GM18870 (cell line): Measurements from ENCODE around the gene TBC1D8.
"Not testable (repeated sequence)": the region's sequence is repeated elsewhere in the genome, so short reads cannot be mapped to it uniquely, and the experiment has no call there.

Experiments used
- ATAC-seq: cut with Tn5 transposase; IDR thresholded peaks from one replicate; pipeline ENCODE4 v1.9.1; 2021; ENCODE audit warnings: moderate library complexity; ENCODE audit not compliant: unreplicated experiment

The TBC1D8 gene

DNA sequence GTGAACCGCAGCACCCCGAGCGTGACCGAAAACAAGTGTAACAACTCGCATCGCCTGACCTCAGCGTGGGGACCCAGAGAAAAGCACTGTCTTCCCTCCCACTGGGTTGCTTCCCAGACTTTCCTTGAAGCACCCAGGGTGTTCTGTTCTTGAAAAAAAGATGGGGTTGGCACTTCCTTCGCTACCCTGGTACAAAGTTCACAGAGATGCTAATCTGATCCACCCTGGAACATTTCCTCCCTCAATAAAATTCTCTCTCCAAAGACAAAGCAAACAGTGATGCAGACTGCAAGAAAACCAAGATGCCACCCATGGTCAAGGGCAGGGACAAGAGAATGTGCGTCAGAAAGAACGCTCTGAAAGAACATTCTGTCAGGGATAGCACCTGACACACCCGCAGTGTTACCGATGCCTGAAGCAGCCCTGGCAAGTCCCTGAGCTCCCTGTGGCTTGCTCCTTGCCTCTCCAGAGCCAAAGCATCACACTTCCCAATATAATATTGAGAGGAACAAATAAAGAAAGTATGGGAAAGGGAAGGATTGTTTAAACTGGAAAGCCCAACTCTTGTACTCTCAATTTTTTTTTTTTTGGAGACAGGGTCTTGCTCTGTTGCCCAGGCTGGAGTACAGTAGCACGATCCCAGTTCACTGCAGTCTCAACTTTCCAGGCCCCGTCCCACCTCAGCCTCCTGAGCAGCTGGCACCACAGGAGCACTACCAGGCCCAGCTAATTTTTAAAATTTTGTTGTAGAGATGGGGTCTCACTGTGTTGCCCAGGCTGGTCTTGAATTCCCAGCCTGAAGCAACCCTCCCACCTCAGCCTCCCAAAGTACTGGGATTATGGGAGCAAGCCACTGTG, 70.7 kb downstream of the TBC1D8 start:
- no peak for ATAC-seq

GRCh38 chr2:101076581-101076980, 74.6 kb downstream of the TBC1D8 start:
- ATAC-seq: no peak

GRCh38 chr2:101064868-101065549, 86.2 kb downstream of the TBC1D8 start:
- ATAC-seq: peak; percentile 66

DNA sequence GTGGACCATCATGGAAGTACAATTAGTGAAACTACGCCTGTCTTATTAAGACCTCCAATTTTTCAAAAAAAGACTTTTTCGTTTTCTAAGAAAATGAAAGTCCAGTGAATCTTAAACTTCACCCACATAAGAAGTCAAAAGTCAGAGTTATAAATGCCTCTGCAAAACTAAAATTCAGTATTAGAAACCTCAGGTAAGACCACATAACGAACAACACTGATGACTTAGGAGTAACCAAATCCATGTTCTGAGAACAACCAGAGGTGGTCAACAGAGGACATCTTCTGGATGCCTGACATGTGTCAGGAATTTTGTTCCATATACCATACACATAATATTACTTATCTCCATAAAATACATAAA, 86.7 kb downstream of the TBC1D8 start:
- ATAC-seq: no peak

DNA sequence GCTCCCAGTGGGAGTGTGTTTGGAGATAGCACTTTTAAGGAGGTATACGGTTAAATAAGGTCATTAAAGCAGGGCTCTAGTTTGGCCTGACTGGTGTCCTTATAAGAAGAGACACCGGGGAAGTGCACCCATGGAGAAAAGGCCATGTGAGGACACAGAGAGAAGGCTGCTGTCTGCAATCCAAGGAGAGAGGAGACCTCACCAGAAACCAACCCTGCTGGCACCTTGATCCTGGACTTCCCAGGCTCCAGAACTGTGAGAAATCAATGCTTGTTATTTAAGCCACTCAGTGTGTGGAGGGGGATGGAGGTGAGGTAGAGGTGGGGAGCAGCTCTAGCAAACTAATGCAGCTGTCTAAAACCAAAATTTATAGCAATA, 87.1 kb downstream of the TBC1D8 start:
- ATAC-seq: no peak

GRCh38 chr2:101063352-101064124, 87.6 kb downstream of the TBC1D8 start:
- no peak for ATAC-seq

DNA sequence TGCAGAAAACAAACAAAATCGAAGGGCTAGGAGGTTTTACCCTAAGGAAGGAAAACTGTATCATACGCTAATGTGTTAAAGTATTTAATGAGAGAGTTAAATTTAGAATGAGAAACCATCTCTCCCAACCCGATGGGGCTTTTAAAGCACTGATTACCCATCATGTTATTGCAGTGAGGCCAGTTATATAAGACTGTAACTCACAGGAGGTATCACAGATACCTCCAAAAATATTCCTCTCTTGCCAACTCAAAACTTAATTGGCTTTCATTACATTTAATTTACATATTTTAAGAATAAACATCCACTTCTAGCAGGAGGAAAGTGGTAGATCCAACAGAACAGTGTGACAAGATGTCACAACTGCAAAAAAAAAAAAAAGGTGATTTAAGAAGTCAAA, 92.8 kb downstream of the TBC1D8 start:
- ATAC-seq: no peak

- no peak for ATAC-seq
These were observed 93.9 kb downstream of the TBC1D8 start for GRCh38 chr2:101057051-101057933.

GRCh38 chr2:101053117-101053516, 98.1 kb downstream of the TBC1D8 start:
- ATAC-seq: no peak

DNA sequence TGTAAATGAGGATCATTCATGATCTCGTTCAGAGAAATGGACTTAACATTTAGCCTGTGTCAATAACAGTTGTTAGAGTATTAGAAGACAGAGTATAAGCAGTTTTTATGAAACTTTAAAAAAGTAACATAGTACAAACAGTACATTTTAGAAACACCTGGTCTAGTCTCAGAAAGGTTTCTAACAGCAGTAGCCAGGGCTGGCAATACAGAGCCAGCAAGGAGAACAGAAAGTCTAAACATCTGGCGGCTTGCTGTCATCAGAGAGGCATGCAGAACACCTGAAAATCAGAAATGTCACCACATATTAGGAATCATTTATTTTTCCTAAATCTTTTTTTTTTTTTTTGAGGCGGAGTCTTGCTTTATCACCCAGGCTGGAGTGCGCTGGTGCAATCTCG, 99.0 kb downstream of the TBC1D8 start:
- no peak for ATAC-seq

DNA sequence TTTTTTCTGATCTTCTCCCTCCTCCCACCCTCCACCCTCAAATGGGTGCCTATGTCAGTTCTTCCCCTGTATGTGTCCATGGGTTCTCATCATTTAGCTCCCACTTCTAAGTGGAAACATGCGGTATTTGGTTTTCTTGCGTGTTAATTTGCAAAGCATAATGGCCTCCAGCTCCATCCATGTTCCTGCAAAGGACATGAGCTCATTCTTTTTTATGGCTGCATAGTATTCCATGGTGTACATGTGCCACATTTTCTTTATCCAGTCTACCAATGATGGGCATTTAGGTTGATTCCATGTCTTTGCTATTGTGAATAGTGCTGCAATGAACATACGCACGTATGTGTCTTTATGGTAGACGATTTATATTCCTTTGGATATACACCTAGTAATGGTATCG, 100.3 kb downstream of the TBC1D8 start:
- ATAC-seq: not testable (repeated sequence)

GRCh38 chr2:101048756-101049155, 102.4 kb downstream of the TBC1D8 start:
- ATAC-seq: no peak

DNA sequence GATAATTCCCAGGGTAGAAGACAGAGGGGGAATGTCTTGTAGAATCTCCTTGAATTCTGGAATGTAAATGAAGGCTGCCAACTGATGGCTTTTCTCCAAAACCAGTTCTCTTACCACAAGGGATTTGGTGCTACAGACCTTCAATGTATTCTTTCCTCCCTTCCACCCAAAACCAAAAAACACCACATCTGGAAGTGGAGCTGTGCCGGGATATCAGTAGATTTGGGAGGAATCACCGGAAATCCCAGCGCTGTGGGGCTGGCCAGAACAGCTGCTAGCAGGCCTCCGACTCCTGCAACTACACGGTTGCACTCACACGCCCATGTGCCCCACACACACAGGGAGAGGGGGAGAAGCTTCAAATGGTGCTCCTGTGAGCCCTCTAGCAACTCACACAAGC, 103.4 kb downstream of the TBC1D8 start:
- ATAC-seq: no peak

GRCh38 chr2:101047075-101047766, 104.0 kb downstream of the TBC1D8 start:
- no peak for ATAC-seq

GRCh38 chr2:101045330-101045729, 105.9 kb downstream of the TBC1D8 start:
- no peak for ATAC-seq

DNA sequence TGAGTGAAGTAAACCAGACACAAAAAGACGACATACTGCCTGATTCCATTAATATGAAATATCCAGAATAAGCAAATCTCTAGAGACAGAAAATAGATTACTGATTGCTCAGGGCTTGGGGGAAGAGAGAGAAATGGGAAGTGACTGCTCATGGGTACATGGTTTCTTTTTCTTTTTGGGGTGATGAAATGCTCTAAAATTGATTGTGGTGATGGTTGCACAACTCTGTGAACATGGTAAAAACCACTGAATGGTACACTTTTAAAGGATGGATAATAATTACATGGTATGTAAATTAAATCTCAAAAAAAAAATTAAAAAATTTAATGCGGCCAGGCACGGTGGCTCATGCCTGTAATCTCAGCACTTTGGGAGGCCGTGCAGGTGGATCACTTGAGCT, 109.8 kb downstream of the TBC1D8 start:
- ATAC-seq: no peak

DNA sequence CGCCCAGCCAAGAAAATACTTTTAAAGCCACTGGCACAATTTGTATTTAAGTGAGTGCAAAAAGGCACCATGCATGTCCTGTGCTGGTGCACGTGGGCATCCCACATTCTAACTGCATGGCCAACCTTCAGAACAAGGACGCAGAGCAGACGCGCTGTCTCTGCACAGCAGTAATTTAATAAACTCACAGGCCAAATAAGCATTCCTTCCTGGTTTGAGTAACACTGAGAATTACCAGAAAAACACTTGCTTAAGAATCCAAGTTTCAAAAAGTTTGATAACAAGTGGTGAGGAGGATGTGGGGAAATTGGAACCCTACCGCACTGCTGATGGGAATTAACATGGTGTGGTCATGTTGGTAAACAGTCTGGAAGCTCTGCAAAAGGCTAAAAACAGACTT, 110.4 kb downstream of the TBC1D8 start:
- no peak for ATAC-seq

DNA sequence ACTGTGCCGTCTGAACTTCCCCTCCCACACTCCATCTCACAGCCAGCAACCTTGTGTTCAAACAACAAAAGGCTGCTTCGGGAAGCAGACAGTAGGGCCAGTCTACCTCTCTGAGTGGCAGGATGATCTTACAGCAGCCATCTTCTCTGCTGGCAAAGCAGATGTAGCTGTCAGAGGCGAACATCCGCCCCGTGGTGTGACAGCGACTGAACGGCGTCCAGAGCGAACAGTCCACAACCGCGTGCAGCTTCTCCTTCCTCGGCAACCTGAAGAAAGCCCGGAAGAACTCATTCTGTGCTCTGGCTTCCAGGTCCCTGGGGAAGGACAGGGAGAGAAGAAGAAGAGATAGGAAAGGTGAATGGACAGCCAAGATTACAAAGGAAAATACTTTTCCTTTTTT, 111.1 kb downstream of the TBC1D8 start:
- no peak for ATAC-seq

- ATAC-seq: no peak
These were observed 112.5 kb downstream of the TBC1D8 start for GRCh38 chr2:101038455-101039255.
